Measurements from ENCODE around the gene NUDT22.

The NUDT22 gene

DNA sequence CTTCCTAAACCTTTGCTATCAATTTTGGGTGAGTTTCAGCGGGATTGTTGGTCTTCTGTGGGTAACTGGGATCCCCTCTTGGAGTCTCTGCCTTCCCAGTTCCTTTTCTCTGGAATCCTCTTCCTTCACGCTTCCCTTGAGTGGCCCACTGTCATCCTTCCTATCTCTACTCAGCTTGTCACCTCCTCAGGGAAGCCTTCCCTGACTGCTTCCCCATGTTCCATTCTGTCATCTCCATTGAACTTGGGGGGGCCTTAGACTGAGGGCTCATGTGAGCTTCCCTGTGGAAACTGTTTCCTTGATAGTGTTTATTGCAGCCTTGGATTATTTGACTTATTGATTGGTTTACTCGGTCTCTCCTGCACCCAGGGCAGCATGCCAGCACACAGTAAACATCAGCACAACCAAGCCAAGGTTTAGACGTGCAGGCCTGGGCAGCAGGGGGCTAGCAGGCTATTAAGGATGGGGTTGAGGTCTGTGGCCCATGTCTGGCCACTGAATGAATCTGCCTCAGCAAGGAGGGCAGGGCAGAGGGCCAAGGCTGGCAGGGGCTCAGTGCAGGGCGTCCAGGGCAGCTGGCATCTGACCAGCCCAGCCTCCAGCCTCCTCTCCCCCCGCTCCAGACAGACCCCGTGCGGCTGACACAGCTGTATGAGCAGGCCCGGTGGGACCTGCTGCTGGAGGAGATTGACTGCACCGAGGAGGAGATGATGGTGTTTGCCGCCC is 7.3 kb upstream of the NUDT22 start:
- no peaks in the 10 kb centered on the region for H3K36me3 ChIP-seq (ENCODE audit: control insufficient read depth, insufficient read depth, low read length)
- H3K9me3 ChIP-seq (ENCODE audit: control insufficient read depth, low read length), result no peaks in the 10 kb centered on the region
- 90 to 93% methylated on average over 11 of the region's 11 CpGs for WGBS, 2 experiments
- no peak overlapping the region for H3K27ac ChIP-seq (ENCODE audit: insufficient read depth, low read depth, low read length, poor library complexity, severe bottlenecking)
- H3K4me3 ChIP-seq (ENCODE audit: insufficient read depth, low read depth, low read length), result no peak overlapping the region
- no peaks in the 10 kb centered on the region for H3K4me1 ChIP-seq (ENCODE audit: control insufficient read depth, insufficient read depth, low read length)
- H3K27me3 ChIP-seq (ENCODE audit: control insufficient read depth, insufficient read depth, low read length, poor library complexity, severe bottlenecking), result no peaks in the 10 kb centered on the region

DNA sequence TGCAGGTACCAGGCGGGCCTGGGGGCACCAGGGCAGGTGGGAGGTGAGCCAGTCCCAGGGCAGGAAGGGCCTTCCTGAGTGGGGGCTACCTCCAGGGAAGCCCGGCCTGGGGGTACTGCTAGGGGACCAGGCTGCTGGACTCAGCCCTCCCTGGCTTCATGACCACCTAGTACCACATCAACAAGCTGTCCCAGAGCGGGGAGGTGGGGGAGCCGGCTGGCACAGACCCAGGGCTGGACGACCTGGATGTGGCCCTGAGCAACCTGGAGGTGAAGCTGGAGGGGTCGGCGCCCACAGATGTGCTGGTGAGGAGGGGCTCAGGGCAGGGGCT is 6.8 kb upstream of the NUDT22 start:
- Histone ChIP-seq H3K36me3 (ENCODE audit: control insufficient read depth, insufficient read depth, low read length) (no peaks in the 10 kb centered on the region), H3K4me3 (ENCODE audit: insufficient read depth, low read depth, low read length) (no peak overlapping the region), H3K9me3 (ENCODE audit: control insufficient read depth, low read length) (no peaks in the 10 kb centered on the region), H3K4me1 (ENCODE audit: control insufficient read depth, insufficient read depth, low read length) (no peaks in the 10 kb centered on the region), H3K27me3 (ENCODE audit: control insufficient read depth, insufficient read depth, low read length, poor library complexity, severe bottlenecking) (no peaks in the 10 kb centered on the region), H3K27ac (ENCODE audit: insufficient read depth, low read depth, low read length, poor library complexity, severe bottlenecking) (no peak overlapping the region)
- 94 to 95% methylated on average over 7 of the region's 7 CpGs for WGBS, 2 experiments

DNA sequence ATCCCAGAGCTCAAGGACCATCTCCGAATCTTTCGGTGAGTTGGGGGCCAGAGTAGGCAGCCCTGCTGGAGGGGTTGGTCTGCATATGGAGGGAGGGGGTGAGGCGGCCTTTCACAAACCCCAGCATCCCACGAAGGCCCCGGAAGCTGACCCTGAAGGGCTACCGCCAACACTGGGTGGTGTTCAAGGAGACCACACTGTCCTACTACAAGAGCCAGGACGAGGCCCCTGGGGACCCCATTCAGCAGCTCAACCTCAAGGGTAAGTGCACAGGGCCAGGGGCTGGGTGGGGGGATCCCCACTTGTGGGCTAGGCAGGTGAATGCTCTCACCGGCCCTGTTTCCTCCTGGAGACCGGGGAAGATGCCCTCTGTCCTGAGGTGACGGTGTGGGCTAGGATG is 6.3 kb upstream of the NUDT22 start:
- Histone ChIP-seq H3K36me3 (ENCODE audit: control insufficient read depth, insufficient read depth, low read length) (no peaks in the 10 kb centered on the region), H3K4me3 (ENCODE audit: insufficient read depth, low read depth, low read length) (no peak overlapping the region), H3K27ac (ENCODE audit: insufficient read depth, low read depth, low read length, poor library complexity, severe bottlenecking) (no peak overlapping the region), H3K9me3 (ENCODE audit: control insufficient read depth, low read length) (no peaks in the 10 kb centered on the region), H3K4me1 (ENCODE audit: control insufficient read depth, insufficient read depth, low read length) (no peaks in the 10 kb centered on the region), H3K27me3 (ENCODE audit: control insufficient read depth, insufficient read depth, low read length, poor library complexity, severe bottlenecking) (no peaks in the 10 kb centered on the region)
- WGBS, 2 experiments, result 94% methylated on average over 10 of the region's 10 CpGs

- no peaks in the 10 kb centered on the region for H3K4me1 ChIP-seq (ENCODE audit: control insufficient read depth, insufficient read depth, low read length)
- H3K27me3 ChIP-seq (ENCODE audit: control insufficient read depth, insufficient read depth, low read length, poor library complexity, severe bottlenecking), result no peaks in the 10 kb centered on the region
- no peak overlapping the region for H3K27ac ChIP-seq (ENCODE audit: insufficient read depth, low read depth, low read length, poor library complexity, severe bottlenecking)
- H3K4me3 ChIP-seq (ENCODE audit: insufficient read depth, low read depth, low read length), result no peak overlapping the region
- no peaks in the 10 kb centered on the region for H3K36me3 ChIP-seq (ENCODE audit: control insufficient read depth, insufficient read depth, low read length)
- no peaks in the 10 kb centered on the region for H3K9me3 ChIP-seq (ENCODE audit: control insufficient read depth, low read length)
- WGBS, 2 experiments, result 93 to 94% methylated on average over 17 of the region's 17 CpGs
Measured at GRCh38 chr11:64220271-64220670, 5.8 kb upstream of the NUDT22 start.

DNA sequence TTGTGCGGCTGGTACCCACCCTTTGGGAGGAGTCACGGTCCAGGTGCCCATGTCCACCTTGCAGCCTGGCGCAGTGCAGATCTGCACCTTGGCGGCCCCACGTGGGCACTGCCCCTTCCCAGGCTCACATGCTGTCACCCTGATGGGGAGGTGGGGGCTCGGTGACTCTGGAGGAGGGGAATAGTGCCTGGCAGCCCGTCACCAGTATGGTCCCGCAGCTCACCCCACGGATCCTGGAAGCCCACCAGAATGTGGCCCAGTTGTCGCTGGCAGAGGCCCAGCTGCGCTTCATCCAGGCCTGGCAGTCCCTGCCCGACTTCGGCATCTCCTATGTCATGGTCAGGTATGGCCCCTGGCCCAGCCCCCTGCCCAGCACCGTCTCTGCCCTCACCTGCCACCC is 5.3 kb upstream of the NUDT22 start:
- H3K4me1 ChIP-seq (ENCODE audit: control insufficient read depth, insufficient read depth, low read length), result peaks cover 2% of the 10 kb centered on the region
- 94 to 95% methylated on average over 14 of the region's 14 CpGs for WGBS, 2 experiments
- no peaks in the 10 kb centered on the region for H3K36me3 ChIP-seq (ENCODE audit: control insufficient read depth, insufficient read depth, low read length)
- no peaks in the 10 kb centered on the region for H3K27me3 ChIP-seq (ENCODE audit: control insufficient read depth, insufficient read depth, low read length, poor library complexity, severe bottlenecking)
- H3K9me3 ChIP-seq (ENCODE audit: control insufficient read depth, low read length), result no peaks in the 10 kb centered on the region
- no peak overlapping the region for H3K27ac ChIP-seq (ENCODE audit: insufficient read depth, low read depth, low read length, poor library complexity, severe bottlenecking)
- H3K4me3 ChIP-seq (ENCODE audit: insufficient read depth, low read depth, low read length), result no peak overlapping the region

DNA sequence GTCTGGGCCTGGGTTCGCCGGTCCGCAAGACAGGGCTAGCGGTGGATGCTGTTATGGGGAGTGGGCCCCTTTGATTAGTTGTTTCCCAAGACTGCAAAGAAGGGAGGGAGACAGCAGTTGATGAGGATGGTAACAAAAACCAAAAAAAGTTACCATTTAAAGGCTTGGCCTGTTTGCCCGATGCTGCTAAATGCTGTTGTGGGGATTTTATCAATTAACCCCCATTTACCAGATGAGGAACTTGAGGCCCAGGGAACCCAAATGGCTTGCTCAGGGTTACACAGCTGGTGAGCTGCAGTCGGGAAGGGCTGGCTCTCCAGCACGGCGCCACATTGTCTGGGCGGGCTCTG is 3.4 kb upstream of the NUDT22 start:
- Histone ChIP-seq H3K4me1 (ENCODE audit: control insufficient read depth, insufficient read depth, low read length) (peaks cover 15% of the 10 kb centered on the region), H3K27me3 (ENCODE audit: control insufficient read depth, insufficient read depth, low read length, poor library complexity, severe bottlenecking) (no peaks in the 10 kb centered on the region), H3K36me3 (ENCODE audit: control insufficient read depth, insufficient read depth, low read length) (no peaks in the 10 kb centered on the region), H3K9me3 (ENCODE audit: control insufficient read depth, low read length) (no peaks in the 10 kb centered on the region), H3K27ac (ENCODE audit: insufficient read depth, low read depth, low read length, poor library complexity, severe bottlenecking) (no peak overlapping the region), H3K4me3 (ENCODE audit: insufficient read depth, low read depth, low read length) (no peak overlapping the region)
- WGBS, 2 experiments, result 88 to 90% methylated on average over 9 of the region's 9 CpGs

DNA sequence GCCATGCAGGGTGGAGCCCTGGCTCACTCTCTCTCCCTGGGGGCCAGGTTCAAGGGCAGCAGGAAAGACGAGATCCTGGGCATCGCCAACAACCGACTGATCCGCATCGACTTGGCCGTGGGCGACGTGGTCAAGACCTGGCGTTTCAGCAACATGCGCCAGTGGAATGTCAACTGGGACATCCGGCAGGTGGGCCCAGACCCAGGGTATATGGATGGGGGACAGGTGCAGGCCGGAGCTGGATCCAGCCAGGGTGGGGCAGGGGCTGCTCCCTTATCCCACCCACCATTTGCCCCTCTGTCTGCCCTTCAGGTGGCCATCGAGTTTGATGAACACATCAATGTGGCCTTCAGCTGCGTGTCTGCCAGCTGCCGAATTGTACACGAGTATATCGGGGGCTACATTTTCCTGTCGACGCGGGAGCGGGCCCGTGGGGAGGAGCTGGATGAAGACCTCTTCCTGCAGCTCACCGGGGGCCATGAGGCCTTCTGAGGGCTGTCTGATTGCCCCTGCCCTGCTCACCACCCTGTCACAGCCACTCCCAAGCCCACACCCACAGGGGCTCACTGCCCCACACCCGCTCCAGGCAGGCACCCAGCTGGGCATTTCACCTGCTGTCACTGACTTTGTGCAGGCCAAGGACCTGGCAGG is 2.9 kb upstream of the NUDT22 start:
- no peak overlapping the region for H3K4me3 ChIP-seq (ENCODE audit: insufficient read depth, low read depth, low read length)
- no peaks in the 10 kb centered on the region for H3K9me3 ChIP-seq (ENCODE audit: control insufficient read depth, low read length)
- H3K27ac ChIP-seq (ENCODE audit: insufficient read depth, low read depth, low read length, poor library complexity, severe bottlenecking), result no peak overlapping the region
- WGBS, 2 experiments, result 95% methylated on average over 24 of the region's 24 CpGs
- H3K36me3 ChIP-seq (ENCODE audit: control insufficient read depth, insufficient read depth, low read length), result no peaks in the 10 kb centered on the region
- peaks cover 15% of the 10 kb centered on the region for H3K4me1 ChIP-seq (ENCODE audit: control insufficient read depth, insufficient read depth, low read length)
- H3K27me3 ChIP-seq (ENCODE audit: control insufficient read depth, insufficient read depth, low read length, poor library complexity, severe bottlenecking), result no peaks in the 10 kb centered on the region

- no peaks in the 10 kb centered on the region for H3K36me3 ChIP-seq (ENCODE audit: control insufficient read depth, insufficient read depth, low read length)
- H3K27ac ChIP-seq (ENCODE audit: insufficient read depth, low read depth, low read length, poor library complexity, severe bottlenecking), result no peak overlapping the region
- H3K27me3 ChIP-seq (ENCODE audit: control insufficient read depth, insufficient read depth, low read length, poor library complexity, severe bottlenecking), result no peaks in the 10 kb centered on the region
- no peaks in the 10 kb centered on the region for H3K9me3 ChIP-seq (ENCODE audit: control insufficient read depth, low read length)
- H3K4me1 ChIP-seq (ENCODE audit: control insufficient read depth, insufficient read depth, low read length), result peaks cover 16% of the 10 kb centered on the region
- H3K4me3 ChIP-seq (ENCODE audit: insufficient read depth, low read depth, low read length), result no peak overlapping the region
- WGBS, 2 experiments, result 95% methylated on average over 17 of the region's 17 CpGs
Measured at GRCh38 chr11:64224151-64224890, 1.8 kb upstream of the NUDT22 start.

DNA sequence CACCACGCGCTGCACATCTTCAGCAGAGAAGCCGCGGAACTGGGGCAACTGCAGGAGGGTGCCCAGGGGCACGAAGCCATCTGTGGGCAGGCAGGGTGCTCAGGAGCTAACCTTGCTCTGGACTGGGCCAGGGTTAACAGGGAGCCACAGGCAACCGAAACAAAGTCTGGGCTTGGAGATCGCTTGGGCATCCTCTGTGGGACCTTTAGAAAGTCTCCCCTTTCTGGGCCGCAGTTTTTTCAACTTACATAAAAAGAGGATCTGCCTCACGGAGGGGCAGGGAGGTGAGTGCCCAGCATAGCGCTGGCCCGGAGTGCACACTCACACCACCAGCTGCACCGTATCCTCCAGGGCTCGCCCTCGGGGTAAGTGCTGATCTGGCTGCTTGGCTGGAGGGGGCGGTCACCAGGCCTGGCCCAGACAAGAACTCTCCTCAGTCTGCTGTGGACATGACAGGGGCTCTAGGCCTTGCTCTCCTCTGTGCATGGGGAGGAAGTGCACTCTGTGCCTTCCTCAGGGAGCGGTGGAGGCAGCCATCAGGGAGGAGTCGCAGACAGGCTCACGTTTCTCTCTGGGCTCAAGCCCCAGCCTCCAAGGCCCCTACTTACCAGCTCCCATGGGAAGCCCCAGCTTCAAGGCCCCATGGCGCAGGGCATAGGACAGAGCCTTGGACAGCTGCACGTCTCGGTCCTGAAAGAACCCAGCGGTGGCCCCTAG is 1.0 kb upstream of the NUDT22 start:
- 76 to 77% methylated on average over 22 of the region's 22 CpGs for WGBS, 2 experiments
- H3K27ac ChIP-seq (ENCODE audit: insufficient read depth, low read depth, low read length, poor library complexity, severe bottlenecking), result no peak overlapping the region
- no peaks in the 10 kb centered on the region for H3K27me3 ChIP-seq (ENCODE audit: control insufficient read depth, insufficient read depth, low read length, poor library complexity, severe bottlenecking)
- peak overlapping the region; percentile 64 for H3K4me3 ChIP-seq (ENCODE audit: insufficient read depth, low read depth, low read length)
- no peaks in the 10 kb centered on the region for H3K9me3 ChIP-seq (ENCODE audit: control insufficient read depth, low read length)
- no peaks in the 10 kb centered on the region for H3K36me3 ChIP-seq (ENCODE audit: control insufficient read depth, insufficient read depth, low read length)
- peaks cover 23% of the 10 kb centered on the region for H3K4me1 ChIP-seq (ENCODE audit: control insufficient read depth, insufficient read depth, low read length)

DNA sequence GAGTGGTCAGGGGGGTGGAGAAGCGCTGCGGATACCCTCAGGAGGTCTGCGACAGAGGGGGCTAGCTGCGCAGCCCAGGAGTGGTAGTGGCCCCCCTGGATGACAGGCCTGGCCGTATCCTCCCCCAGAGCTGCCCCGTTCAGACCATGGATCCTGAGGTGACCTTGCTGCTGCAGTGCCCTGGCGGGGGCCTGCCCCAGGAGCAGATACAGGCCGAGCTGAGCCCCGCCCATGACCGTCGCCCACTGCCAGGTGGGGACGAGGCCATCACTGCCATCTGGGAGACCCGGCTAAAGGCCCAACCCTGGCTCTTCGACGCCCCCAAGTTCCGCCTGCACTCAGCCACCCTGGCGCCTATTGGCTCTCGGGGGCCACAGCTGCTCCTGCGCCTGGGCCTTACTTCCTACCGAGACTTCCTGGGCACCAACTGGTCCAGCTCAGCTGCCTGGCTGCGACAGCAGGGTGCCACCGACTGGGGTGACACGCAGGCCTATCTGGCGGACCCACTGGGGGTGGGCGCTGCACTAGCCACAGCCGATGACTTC is 505 bp downstream of the NUDT22 start:
- Histone ChIP-seq H3K9me3 (ENCODE audit: control insufficient read depth, low read length) (no peaks in the 10 kb centered on the region), H3K27me3 (ENCODE audit: control insufficient read depth, insufficient read depth, low read length, poor library complexity, severe bottlenecking) (peaks cover 9% of the 10 kb centered on the region), H3K4me1 (ENCODE audit: control insufficient read depth, insufficient read depth, low read length) (peaks cover 23% of the 10 kb centered on the region), H3K27ac (ENCODE audit: insufficient read depth, low read depth, low read length, poor library complexity, severe bottlenecking) (no peak overlapping the region), H3K4me3 (ENCODE audit: insufficient read depth, low read depth, low read length) (peak overlapping the region; percentile 64), H3K36me3 (ENCODE audit: control insufficient read depth, insufficient read depth, low read length) (no peaks in the 10 kb centered on the region)
- 36 to 38% methylated on average over 26 of the region's 26 CpGs for WGBS, 2 experiments

All from ectodermal cell (in vitro differentiated cells).